Left kidney (tissue), 2 donors: Measurements from ENCODE around the gene TAC4. TPM values are rescaled to one million over a fixed set of nuclear protein-coding genes. Genes with fewer than 3 reads are reported as not detected.

ENCODE experiments used
- DNase-seq: peaks from one replicate; pipeline ENCODE4 v3.0.0-alpha.2; 2013
- polyA plus RNA-seq: library from polyadenylated mRNA; unstranded; fragments of 120-200 nt; gene quantifications from one replicate; pipeline ENCODE4 v1.2.1, GENCODE V29; 2013; ENCODE audit not compliant: insufficient read length

The TAC4 gene
- polyA plus RNA-seq, 1 donor = 0.67 TPM

DNA sequence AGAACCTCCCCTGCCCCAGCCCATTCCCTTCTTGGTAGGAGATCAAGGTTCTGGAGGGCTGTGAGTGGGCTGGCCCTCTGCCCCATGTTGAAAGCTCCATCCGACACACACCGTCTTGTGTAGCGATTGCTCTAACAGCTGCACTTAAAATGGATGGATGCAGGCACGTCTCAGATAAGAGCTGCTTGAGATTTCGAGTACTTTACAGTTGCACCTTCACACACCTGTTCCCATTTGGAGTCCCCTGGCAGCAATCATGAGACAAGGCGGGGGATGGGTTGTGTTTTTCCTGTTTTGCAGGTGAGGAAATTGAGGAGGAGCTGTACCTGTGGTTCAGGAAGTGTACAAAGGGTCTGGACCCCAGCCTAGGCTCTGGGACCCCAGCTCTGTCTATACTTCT lies 25.6 kb upstream of the TAC4 start:
- DNase-seq = no peak

DNA sequence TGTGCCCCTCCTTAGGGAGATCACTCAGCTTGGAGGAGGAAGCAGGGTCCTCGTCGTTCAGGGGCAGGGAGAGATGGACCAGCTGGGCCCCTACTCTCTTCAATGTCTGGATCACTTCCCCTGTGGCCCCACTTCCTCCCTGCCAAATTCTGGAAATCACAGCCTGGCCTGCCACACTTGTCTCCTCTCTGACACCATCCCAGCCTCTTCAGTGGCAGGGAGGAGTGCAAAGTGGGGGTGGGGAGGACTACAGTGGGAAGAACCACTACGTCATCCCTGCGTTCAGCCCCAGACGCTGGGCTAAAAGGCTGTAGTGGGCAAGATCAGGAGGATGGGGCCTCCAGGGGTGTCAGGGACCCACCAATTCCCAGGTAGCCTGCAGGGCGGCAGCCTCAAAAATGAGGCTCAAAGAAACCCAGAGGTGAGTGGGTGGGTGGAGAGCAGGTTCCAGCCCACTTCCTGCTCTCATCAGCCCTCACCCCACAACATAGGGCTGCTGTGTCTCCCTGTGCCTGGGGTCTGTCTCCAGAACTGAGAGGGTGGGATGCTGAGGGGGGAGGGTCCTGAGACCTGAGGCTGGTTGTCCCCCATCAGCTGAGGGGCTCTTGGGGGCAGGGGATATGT lies 25.0 kb upstream of the TAC4 start:
- no peak for DNase-seq

DNA sequence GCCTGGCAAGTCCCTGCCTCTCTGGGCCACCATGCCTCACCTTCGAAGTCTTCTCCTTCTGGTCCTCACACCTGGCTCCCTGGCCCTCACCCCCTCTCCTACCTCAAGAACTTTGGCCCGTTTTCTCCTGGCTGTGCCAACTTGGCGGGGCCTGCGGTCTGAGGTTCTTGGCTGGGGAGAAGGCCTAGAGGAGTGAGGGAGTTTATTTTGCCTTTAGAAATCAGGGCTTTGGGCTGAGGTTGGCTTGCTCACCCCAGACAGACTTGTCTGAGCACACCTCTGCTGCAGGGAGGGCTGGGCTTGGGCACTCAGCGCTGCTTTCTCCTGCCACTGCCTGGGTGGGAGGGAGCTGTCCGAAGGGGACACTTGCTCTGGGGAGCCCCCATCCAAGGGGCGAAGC lies 23.3 kb upstream of the TAC4 start:
- DNase-seq = no peak

DNA sequence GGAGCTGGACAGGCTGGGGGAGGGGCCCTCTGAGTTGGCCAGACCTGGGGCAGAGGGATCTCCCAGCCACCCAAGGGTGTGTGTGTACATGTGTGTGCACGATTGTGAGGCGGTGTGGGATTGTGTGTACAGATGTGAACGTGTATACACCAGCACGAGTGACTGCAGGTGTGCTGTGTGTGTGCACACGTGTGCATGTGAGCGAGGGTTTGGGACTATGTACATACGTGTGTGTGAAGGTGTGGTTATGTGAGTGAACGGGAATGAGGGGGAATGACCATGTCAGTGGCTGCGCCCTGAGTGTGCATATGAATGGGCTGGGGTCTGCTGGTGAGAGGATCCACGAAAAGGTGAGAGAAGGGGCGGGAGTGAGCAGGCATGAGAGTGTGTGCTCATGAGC lies 22.4 kb upstream of the TAC4 start:
- no peak for DNase-seq

DNA sequence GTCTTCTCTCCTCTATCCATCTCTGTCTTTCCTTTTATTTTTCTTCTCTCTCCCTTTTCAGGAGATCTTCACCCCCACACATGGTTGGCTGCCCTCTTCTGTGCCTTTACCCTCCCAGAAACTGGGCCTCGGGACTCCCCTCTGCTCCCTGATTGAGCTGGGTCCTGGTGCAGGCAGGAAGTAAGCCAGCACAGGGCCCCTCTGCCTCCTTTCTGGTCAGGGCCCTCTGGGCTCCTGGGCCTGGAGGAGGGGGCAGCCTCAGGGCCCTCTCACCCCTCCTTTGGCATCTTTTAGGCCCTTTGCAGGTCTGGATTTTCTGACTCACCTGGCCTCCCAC lies 21.1 kb upstream of the TAC4 start:
- no peak for DNase-seq

DNA sequence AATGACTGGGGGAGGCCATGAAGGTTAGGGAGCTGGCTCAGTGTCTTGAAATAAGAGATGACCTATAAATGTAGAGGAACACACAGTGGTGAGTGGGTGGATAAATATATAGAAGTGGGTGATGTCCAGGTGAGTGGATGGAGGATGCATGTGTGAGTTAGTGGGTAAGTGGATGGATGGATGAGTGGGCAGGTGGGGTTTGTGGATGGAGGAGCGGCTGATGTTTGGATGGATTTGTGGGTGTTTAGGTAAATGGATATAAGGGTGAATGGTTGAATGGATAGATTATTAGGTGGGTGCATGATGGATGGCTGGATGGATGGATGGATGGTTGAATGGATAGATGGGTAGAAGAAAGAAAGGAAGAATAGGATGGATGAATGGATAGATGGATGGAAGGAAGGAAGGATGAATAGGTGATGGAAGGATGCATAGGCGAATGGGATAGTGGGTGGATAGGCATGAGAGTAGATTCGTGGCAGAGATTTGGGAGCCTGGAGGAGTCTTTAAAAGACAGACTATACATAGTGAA lies 19.1 kb upstream of the TAC4 start:
- DNase-seq = no peak

DNA sequence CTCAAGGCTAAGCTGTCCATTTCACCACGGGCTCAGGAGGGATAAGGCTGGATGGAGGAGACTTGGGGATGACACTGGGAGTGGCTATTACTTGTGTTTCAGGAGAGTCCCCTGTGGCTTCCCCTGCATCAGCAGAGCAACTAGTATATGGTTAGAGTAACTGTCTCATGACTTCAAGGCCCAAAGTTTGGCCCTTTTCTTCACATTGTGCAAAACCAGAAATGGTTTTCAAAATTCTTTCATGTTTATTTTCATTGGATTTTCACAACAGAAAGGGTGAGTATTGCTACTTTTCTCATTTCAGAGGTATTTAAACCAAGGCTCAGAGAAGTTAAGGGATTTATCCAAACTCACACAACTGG lies 18.1 kb upstream of the TAC4 start:
- DNase-seq = no peak

DNA sequence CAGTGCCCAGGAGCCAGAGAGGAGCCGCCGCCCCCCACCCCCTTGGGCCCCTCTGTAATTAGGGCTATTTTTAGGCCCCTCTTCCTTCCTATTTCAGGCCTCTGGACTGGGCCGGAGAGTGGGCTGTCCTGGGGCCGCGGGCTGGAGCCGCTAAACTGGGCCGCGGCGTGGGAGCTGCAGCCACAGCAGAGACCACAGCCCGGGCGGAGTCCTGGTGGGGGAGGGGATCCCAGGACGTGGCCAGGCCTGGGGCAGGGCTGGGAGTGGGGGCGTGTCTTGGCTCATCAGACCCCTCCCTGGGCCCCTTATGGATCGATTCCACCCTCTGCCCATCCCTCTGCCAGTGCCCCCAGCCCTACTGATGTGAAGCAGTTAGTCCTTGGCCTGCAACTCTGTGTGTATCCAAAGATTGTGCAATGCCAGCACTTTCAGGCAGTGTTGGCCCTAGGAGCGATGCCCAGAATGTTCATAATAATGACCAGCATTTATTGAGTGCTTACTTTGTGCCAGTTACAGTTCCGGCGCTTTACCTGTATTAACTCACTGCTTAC lies 15.0 kb upstream of the TAC4 start:
- DNase-seq = no peak

DNA sequence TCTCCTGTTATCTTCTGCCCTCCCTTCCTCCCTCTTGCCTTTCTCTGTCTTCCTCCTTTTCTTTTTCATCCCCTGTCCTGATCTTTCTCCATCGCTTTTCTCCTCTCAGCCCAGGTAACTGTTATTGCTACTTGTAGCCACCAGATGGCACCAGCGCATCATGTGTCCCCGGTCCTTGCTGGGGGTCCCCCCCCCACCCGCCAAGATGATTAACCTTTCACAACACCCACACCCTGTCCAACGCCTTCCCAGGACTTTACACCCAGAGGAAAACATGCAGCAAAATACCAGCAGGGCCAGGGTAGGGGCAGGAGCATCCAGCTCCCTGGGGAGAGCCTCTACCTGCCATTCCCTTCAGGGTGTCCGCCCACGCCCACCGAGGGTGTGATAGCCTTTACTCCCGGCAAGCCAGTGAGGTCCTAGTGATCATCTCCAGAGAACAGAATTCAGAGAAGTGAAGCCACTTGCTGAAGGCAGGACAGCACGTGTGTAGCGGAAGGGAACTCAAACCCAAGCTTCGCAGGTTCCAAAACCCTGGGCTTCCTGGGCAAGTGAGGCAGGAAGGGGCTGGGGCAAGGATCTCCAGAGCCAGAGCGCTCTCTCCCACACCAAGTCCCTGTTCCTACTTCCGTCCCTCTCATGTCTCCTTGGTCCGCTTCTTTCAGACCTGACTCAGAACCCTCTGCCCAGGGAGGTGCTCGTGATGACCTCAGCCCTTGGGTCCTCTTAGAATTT lies 13.4 kb upstream of the TAC4 start:
- no peak for DNase-seq

DNA sequence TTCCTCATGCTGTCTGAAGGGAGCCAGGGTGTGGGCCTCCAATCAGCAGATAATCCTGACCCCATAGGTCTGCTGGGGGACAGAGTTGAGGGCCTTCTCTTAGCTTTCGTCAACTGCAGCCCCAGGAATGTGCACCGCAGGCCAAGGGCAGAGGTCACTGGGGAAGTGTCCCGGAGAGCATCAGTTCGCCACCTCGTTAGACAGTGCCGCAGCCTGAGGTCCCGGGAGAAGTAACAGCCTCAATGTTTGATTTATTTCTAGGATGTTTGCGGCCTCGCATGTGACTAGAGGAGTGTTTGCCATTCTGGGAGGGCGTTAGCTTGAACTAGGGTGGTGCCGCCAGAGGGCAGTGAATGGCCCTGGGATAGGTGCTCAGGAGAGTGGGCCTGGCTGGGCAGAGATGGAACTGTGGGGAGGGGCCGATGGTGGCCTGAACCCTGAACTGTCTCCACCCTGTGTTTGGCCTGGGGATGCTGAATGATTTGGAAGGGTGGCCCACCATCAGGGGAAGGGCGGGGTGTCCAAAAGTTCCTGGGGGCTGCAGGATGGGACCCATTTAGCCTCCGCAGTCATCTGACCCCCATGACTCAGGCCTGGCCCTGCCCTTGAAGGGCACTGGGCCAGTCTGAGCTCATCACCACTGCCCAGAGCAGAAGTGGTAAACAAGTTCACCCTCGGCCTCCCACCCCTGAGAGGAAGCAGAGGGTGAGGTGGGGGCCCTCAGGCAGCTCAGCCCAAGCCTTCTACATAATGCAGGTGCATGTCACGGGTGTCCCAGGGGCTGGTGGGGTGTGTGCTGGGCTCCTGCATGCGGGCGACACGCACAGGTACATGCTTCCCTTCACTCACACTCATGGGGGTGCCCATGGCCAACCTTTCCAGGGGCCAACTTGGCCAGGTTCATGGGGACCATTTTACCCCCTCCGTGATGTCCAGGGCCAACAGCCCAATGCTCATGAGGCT lies 12.4 kb upstream of the TAC4 start:
- DNase-seq = no peak

DNA sequence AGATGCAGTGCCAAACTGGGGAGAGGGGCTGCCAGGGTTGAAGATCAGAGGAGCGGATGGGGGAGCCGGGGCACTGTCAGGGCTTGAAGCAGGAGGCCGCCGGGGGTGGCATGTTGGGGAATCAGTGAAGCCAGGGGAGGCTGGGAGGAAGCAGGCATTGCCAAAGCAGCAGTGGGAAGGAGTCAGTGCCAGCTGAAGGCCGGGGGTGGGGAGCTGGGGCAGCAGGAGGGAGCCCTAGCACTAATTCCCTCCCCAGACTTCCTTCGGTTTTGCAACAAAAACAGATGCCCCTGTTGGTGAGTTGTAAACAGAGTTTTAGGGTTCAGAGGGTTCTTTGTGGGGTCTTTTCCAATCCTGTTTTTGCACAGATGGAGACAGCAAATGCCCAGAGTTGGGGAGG lies 10.9 kb upstream of the TAC4 start:
- DNase-seq = no peak

DNA sequence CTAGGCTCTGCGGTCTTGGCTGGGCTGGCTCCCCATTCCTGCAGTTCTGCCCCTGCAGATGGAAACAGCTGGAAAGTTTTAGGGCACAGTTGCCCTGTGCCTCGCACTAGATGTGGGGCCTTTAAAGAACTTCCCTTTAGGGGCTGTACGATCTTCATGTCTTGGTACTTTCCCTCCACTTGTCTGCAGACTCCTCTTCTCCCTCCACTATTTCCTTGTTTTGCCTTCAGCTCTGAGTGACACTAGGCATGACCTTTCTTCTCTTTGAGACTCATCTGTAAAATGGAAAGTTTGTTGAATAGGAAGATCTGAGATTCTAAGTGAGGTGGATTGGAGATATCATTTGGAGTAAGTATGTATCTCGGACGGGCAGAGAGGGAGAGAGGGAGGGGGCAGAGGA lies 6.3 kb upstream of the TAC4 start:
- DNase-seq = no peak

DNA sequence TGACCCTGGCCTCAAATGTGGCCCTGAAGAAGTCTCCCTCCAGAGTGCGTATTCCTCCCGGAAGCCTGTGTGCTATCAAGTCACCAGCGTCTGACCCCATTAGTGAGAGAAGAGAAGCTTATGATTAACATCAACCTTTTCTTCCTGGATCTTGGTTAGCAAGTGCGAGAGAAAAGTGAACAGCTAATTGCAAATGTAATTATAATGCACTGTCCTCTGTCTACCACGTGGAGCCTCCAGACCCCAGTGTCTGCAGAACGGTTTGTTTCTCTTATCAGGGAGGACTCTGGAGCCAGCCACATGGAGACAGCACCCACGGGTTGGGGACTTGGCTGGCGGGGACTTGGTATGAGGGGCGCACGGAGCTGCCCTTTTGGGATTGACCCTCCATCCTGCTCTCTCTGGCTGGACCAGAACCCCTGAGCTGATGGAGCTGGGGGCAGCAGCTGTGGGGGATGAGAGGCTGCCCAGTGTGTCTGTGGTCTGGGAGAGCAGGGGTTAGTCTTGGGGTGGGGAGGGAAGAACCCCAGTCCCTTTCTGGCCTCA lies 5.7 kb upstream of the TAC4 start:
- DNase-seq = no peak

DNA sequence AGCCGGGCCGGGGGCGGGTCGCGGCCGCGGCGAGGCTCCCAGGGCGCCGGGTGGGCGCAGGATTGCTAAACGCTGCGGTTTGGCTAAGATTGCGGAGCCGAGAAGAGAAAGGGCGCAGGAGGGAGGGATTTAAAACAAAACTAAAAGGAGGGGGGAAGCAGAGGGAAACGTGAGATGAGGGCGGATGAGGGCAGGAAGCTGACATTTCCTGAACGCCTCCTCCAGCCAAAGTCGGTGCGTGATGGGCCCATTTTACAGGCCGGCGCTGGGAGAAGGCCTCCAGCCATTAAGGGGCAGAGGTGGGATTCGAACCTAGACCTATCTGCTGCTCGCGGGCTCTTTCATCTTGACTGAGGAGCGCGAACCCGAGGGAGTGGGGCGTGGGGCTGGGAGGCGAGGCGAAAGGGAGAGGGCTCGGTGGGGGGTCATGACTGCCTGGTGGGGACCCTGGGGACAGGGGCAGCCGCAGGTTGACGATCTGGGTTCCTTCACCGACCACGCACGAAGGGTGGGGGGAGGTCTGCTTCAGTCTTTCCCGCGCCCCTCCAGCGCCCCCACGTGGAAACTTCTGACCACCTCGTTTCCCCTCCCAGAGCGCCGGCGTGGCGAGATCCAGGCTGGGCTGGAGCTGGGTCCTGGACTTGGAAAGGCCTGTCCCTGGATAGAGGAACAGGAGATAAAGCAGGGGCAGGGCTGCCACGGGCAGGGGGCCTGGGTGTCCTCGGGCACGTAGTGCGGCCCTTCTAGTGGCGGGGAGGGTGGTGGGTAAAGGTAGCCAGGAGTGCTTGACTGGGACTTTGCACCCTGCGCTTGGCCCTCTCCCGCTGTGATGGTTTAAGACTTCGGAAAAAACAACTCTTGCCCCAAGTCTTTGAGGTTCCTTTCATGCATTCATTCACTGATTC lies 3.8 kb upstream of the TAC4 start:
- peak; percentile 55 for DNase-seq

DNA sequence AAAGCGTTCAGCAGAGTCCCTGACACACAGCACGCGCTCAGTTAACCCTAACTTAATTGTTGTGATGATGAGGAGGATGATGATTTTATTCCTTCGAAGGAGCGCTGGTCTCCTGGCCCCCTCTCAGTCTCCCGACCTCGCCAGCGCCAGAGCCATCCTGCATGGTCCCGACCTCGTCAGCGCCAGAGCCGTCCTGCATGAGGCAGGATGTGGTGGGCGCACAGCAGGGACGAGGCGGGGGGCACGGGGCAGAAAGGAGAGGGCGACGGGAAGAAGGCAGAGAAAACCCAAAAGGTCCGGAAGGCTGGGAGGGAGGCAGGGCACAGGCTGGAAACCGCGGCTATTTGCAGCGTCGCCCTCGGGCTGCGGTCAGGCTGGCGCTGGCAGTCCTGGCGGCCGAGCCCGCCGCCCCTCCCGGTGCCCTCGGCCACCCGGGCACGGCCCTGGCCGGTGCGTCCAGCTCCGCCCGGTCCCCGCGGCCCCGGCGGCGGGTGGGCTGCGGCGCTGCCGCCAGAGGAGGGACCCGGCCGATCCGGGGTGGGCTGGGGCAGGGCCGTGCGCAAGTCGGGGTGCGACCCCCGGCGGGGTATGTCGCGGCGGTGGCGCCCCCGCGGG lies 3.0 kb upstream of the TAC4 start:
- no peak for DNase-seq

DNA sequence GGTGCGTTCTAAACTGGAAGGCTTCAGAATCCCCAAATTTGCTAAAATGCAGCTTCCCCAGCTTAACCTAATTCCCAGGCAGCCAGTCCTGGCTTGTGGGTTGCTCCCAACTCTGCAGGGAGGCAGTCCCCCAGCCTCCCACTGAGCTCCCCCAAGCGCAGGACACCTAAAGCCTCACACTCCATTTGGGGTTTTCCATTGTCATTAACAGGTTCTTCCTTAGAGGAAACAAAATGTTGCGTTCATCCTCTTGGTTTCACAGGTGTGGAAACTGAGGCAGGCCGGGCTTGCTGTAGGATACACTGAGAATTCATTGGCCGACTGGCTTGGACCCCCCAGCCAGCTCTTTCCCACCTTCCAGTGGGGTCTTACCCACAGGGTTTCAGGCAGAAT lies 2.3 kb upstream of the TAC4 start:
- DNase-seq = no peak

DNA sequence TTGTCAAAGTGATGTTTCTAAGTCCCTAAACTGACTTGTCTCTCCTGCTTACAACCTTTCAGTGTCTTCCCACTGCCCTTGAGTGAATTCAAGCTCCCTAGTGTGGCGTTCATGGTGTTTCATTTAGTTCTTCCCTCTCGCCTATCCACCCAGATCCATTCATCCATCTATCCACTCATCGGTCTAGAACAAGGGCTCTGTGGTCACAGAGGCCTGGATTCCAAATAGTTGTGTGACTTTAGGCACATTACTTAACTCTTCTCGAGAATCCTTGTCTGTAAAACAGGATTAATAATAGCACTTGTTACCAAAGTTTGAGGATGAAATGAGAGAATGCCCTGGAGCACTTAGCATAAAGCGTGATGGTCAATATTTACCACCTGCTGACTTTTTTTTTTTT lies 870 bp upstream of the TAC4 start:
- DNase-seq = no peak

DNA sequence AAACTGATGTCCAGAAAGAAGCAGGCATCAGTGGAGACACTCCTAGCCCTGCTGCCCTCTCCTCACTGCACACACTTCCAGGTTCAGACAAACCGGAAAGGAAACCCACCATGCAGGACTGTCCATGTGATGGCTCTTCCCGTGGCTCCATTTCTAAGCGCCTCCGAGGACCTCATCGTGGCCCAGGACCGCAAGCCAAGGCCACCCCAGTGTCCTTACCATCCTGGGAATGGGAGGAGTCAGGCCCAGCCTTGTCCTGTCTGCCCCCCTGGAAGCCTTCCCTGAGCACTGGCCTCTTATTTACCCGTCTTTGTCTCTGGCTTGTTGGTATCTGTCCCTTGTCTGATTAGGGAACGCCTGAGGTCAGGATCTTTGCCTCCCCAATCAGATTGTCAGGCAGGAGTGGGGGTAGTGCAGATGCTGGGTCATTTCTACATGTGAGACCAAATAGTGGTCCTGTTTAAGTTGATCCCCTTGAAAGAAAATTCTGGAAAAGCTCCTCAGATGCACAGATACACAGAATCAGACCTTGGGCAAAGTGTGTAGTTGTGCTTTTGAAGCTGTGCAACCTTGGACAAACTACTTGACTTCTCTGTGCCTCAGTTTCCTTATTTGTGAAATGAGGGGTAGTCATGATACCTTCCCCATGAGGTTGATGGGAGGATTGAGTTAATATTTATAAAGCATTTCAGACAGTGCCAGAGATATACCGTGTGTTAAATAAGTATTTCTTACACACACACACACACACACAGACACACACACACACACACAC lies 744 bp downstream of the TAC4 start:
- DNase-seq = no peak

DNA sequence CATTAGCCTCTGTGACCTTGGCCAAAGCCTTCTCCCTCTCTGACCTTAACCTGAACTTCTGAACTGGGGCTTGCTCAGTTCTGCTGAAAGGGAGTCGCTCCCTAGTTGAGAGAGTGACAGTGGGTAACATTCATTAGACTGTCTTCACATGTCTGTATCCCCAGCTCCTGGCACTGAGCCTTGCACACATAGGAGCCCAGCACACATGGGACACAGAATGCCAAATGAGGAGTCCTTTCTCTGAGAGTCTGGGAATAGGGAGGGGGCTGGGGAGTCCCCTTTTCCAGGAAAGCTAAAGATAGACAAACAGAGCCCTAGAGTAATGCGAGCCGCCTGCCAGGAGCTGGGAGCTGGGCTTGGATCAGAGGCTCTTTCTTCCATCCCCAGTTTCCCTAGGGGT lies 2.5 kb downstream of the TAC4 start:
- DNase-seq = no peak

DNA sequence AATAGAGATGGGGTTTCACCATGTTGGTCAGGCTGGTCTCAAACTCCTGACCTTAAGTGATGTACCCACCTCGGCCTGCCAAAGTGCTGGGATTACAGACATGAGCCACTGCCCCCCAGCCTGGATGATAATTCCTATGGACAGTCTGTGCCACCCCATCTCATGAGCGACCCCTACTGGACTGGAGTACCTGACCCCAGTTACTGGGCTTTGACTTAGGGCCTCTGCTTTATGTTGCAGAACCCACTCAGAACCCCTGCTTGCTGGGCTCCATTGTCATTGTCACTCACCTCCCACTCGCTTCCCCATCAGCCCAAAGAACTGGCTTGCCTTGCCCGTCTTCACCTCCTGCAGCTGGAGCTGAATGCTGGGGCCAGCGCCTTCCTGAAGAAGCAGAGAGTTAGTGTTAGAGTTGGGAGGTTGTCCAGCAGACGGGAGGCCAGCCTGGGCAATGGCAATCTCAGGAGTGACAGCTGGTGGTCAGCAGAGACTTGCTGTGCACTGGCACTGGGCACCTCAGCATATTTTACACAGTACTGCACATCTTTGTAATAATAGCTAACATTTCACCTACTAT lies 4.0 kb downstream of the TAC4 start:
- DNase-seq = no peak
